HEK293 (cell line): Measurements from ENCODE around the gene TNFRSF1A.
A peak's percentile ranks its signal among the peaks of the same experiment; 100 is the strongest.

Source experiments
- CTCF ChIA-PET: fragments of 350-600 bp; formaldehyde crosslinking; extraction: SDS; loops from one replicate; lab custom pipeline; 2021; ENCODE audit warnings: antibody characterized with exemption; lab: Yijun Ruan, JAX
- POLR2A ChIA-PET: fragments of 300-600 bp; formaldehyde crosslinking; extraction: SDS; loops from one replicate; lab custom pipeline; 2020; ENCODE audit warnings: antibody characterized with exemption, inconsistent platforms; lab: Yijun Ruan, JAX
- H3K27ac ChIP-seq: fragments of 200-500 bp; sonication (Bioruptor generic); 2 replicates; pipeline ENCODE4 v1.5.1; 2014; ENCODE audit warnings: low read depth, low read length, control low read depth, inconsistent platforms; ENCODE audit errors: extremely low read depth
- H3K36me3 ChIP-seq, 2 experiments: fragments of 200-500 bp in 1 of 2; sonication (Bioruptor generic) in 1 of 2; 1 replicate in 1 of 2; 2 replicates in 1 of 2; pipeline ENCODE4 v1.5.1; 2014 to 2017; ENCODE audit warnings: inconsistent platforms in 2 of 2, low read length in 2 of 2; ENCODE audit not compliant: control insufficient read depth in 2 of 2, insufficient read depth in 1 of 2
- H3K4me1 ChIP-seq: fragments of 200-500 bp; sonication (Bioruptor generic); 2 replicates; pipeline ENCODE4 v1.5.1; 2014; ENCODE audit warnings: mild to moderate bottlenecking, low read length, inconsistent platforms; ENCODE audit not compliant: control insufficient read depth, insufficient read depth
- H3K4me3 ChIP-seq: 2 replicates; pipeline ENCODE4 v1.5.1; 2011; ENCODE audit warnings: low read depth, mild to moderate bottlenecking, control low read depth, low read length, moderate library complexity
- H3K9me3 ChIP-seq: fragments of 200-500 bp; sonication (Bioruptor generic); 2 replicates; pipeline ENCODE4 v1.5.1; 2014; ENCODE audit warnings: low read depth, low read length, inconsistent platforms; ENCODE audit not compliant: control insufficient read depth, insufficient read depth
- FEZF1 ChIP-seq: fragments of 450-650 bp; formaldehyde crosslinking; IDR thresholded peaks from 2 replicates; pipeline ENCODE4 v1.5.1; 2016; ENCODE audit warnings: missing biosample characterization, missing genetic modification characterization
- GLI2 ChIP-seq: fragments of 450-650 bp; formaldehyde crosslinking; IDR thresholded peaks from 2 replicates; pipeline ENCODE4; 2017; ENCODE audit warnings: missing biosample characterization, missing genetic modification characterization, low read depth, borderline replicate concordance
- GLI4 ChIP-seq: fragments of 450-650 bp; formaldehyde crosslinking; IDR thresholded peaks from 2 replicates; pipeline ENCODE4 v1.5.1; 2016; ENCODE audit warnings: missing biosample characterization, missing genetic modification characterization
- GLIS1 ChIP-seq: fragments of 450-650 bp; formaldehyde crosslinking; IDR thresholded peaks from 2 replicates; pipeline ENCODE4 v1.5.1; 2016; ENCODE audit warnings: missing biosample characterization, missing genetic modification characterization
- SCRT1 ChIP-seq: fragments of 450-650 bp; formaldehyde crosslinking; IDR thresholded peaks from 2 replicates; pipeline ENCODE4 v1.5.1; 2016; ENCODE audit warnings: missing biosample characterization, missing genetic modification characterization, borderline replicate concordance
- YY2 ChIP-seq: fragments of 450-650 bp; formaldehyde crosslinking; IDR thresholded peaks from 2 replicates; pipeline ENCODE4 v1.5.1; 2016; ENCODE audit warnings: missing biosample characterization, missing genetic modification characterization
- ZBTB8A ChIP-seq: fragments of 450-650 bp; formaldehyde crosslinking; IDR thresholded peaks from 2 replicates; pipeline ENCODE4 v1.5.1; 2016; ENCODE audit warnings: missing biosample characterization, missing genetic modification characterization
- ZFHX2 ChIP-seq: fragments of 450-650 bp; formaldehyde crosslinking; conservative IDR thresholded peaks from 2 replicates; pipeline ENCODE4 v1.5.1; 2016; ENCODE audit warnings: missing biosample characterization, missing genetic modification characterization
- ZIC2 ChIP-seq: fragments of 450-650 bp; formaldehyde crosslinking; IDR thresholded peaks from 2 replicates; pipeline ENCODE4 v1.5.1; 2016; ENCODE audit warnings: missing biosample characterization, missing genetic modification characterization
- ZNF138 ChIP-seq: fragments of 450-650 bp; formaldehyde crosslinking; IDR thresholded peaks from 2 replicates; pipeline ENCODE4 v1.5.1; 2016; ENCODE audit warnings: missing biosample characterization, missing genetic modification characterization, borderline replicate concordance
- ZNF16 ChIP-seq: fragments of 450-650 bp; formaldehyde crosslinking; IDR thresholded peaks from 2 replicates; pipeline ENCODE4 v1.5.1; 2016; ENCODE audit warnings: low read depth, missing biosample characterization, missing genetic modification characterization
- ZNF211 ChIP-seq: fragments of 450-650 bp; formaldehyde crosslinking; IDR thresholded peaks from 2 replicates; pipeline ENCODE4 v1.5.1; 2016; ENCODE audit warnings: low read depth, missing biosample characterization, missing genetic modification characterization
- ZNF292 ChIP-seq: fragments of 450-650 bp; formaldehyde crosslinking; IDR thresholded peaks from 2 replicates; pipeline ENCODE4 v1.5.1; 2016; ENCODE audit warnings: low read depth, missing biosample characterization, missing genetic modification characterization, borderline replicate concordance
- ZNF302 ChIP-seq: fragments of 450-650 bp; formaldehyde crosslinking; IDR thresholded peaks from 2 replicates; pipeline ENCODE4 v1.5.1; 2016; ENCODE audit warnings: missing biosample characterization, missing genetic modification characterization, low read depth
- ZNF354C ChIP-seq: fragments of 450-650 bp; formaldehyde crosslinking; IDR thresholded peaks from 2 replicates; pipeline ENCODE4 v1.5.1; 2016; ENCODE audit warnings: missing biosample characterization, missing genetic modification characterization, low read depth, borderline replicate concordance
- ZNF404 ChIP-seq: fragments of 450-650 bp; formaldehyde crosslinking; IDR thresholded peaks from 2 replicates; pipeline ENCODE4 v1.5.1; 2017; ENCODE audit warnings: missing biosample characterization, missing genetic modification characterization
- ZNF423 ChIP-seq: fragments of 450-650 bp; formaldehyde crosslinking; IDR thresholded peaks from 2 replicates; pipeline ENCODE4 v1.5.1; 2016; ENCODE audit warnings: missing biosample characterization, missing genetic modification characterization
- ZNF449 ChIP-seq: fragments of 450-650 bp; formaldehyde crosslinking; IDR thresholded peaks from 2 replicates; pipeline ENCODE4 v1.5.1; 2017; ENCODE audit warnings: missing biosample characterization, mild to moderate bottlenecking, missing genetic modification characterization, moderate library complexity
- ZNF473 ChIP-seq: fragments of 450-650 bp; formaldehyde crosslinking; IDR thresholded peaks from 2 replicates; pipeline ENCODE4 v1.5.1; 2017; ENCODE audit warnings: missing biosample characterization, missing genetic modification characterization
- ZNF518A ChIP-seq: fragments of 450-650 bp; formaldehyde crosslinking; conservative IDR thresholded peaks from 2 replicates; pipeline ENCODE4 v1.5.1; 2016; ENCODE audit warnings: low read depth, missing biosample characterization, missing genetic modification characterization
- ZNF560 ChIP-seq: fragments of 450-650 bp; formaldehyde crosslinking; IDR thresholded peaks from 2 replicates; pipeline ENCODE4 v1.5.1; 2017; ENCODE audit warnings: missing biosample characterization, missing genetic modification characterization, borderline replicate concordance
- ZNF621 ChIP-seq: fragments of 450-650 bp; formaldehyde crosslinking; IDR thresholded peaks from 2 replicates; pipeline ENCODE4 v1.5.1; 2017; ENCODE audit warnings: missing biosample characterization, missing genetic modification characterization
- ZNF76 ChIP-seq: fragments of 450-650 bp; formaldehyde crosslinking; IDR thresholded peaks from 2 replicates; pipeline ENCODE4; 2016; ENCODE audit warnings: low read depth, missing biosample characterization, missing genetic modification characterization, borderline replicate concordance
- ZSCAN23 ChIP-seq: fragments of 450-650 bp; formaldehyde crosslinking; IDR thresholded peaks from 2 replicates; pipeline ENCODE4 v1.5.1; 2016; ENCODE audit warnings: missing biosample characterization, missing genetic modification characterization

The TNFRSF1A gene

GRCh38 chr12:6354495-6355393 is 12.9 kb upstream of the TNFRSF1A start (continued):
- TF ChIP-seq ZNF16 (peak; percentile 58; the same call in 1 of the 2 replicates), ZSCAN23 (tag by site-specific recombination) (no peak), ZNF560 (tag by site-specific recombination) (no peak), FEZF1 (tag by site-specific recombination) (no peak), ZFHX2 (tag by site-specific recombination) (peak; percentile 36), ZNF449 (tag by site-specific recombination) (no peak)

GRCh38 chr12:6352193-6353173 is 10.6 kb upstream of the TNFRSF1A start:
- Histone ChIP-seq H3K36me3 (no peaks in the 10 kb centered on the region), H3K4me3 (no peak overlapping the region), H3K27ac (no peak overlapping the region), H3K4me1 (no peaks in the 10 kb centered on the region), H3K9me3 (no peaks in the 10 kb centered on the region)
- peak; percentile 86 for TF ChIP-seq ZIC2 (tag by site-specific recombination)
- no peak for TF ChIP-seq ZNF211 (tag by site-specific recombination)
- TF ChIP-seq YY2 (tag by site-specific recombination), result no peak
- TF ChIP-seq ZNF518A, result no peak
- ChIA-PET POLR2A (interaction anchor here (0.9 kb wide), 1 partner anchor 13 kb away, joined by 3 read pairs; no protein-coding TSS in a partner anchor), CTCF (interaction anchor here (0.6 to 0.7 kb wide), 4 partner anchors 9 to 345 kb away, joined by 3 to 11 read pairs (median 3); no protein-coding TSS in a partner anchor)

GRCh38 chr12:6351622-6352021 is 9.7 kb upstream of the TNFRSF1A start:
- H3K27ac ChIP-seq, result no peak overlapping the region
- no peaks in the 10 kb centered on the region for H3K9me3 ChIP-seq
- CTCF ChIA-PET, result interaction anchor here (0.7 kb wide), 1 partner anchor 10 kb away, joined by 3 read pairs; no protein-coding TSS in a partner anchor
- H3K36me3 ChIP-seq, result no peaks in the 10 kb centered on the region
- no peak overlapping the region for H3K4me3 ChIP-seq
- POLR2A ChIA-PET, result no interaction called here
- H3K4me1 ChIP-seq, result no peaks in the 10 kb centered on the region
- no peak for TF ChIP-seq ZNF302 (tag by site-specific recombination)
- no peak for TF ChIP-seq SCRT1 (tag by site-specific recombination)
- no peak for TF ChIP-seq ZNF292 (tag by site-specific recombination)
- TF ChIP-seq ZNF138 (tag by site-specific recombination), result no peak
- TF ChIP-seq ZNF621, result no peak
- TF ChIP-seq GLI4 (tag by site-specific recombination), result no peak
- no peak for TF ChIP-seq ZNF404 (tag by site-specific recombination)
- TF ChIP-seq ZNF473, result no peak
- TF ChIP-seq ZNF354C, result no peak
- no peak for TF ChIP-seq GLI2
- no peak for TF ChIP-seq ZNF76 (tag by site-specific recombination)
- no peak for TF ChIP-seq ZBTB8A (tag by site-specific recombination)
- TF ChIP-seq FEZF1 (tag by site-specific recombination), result no peak
- TF ChIP-seq GLIS1 (tag by site-specific recombination), result no peak
- TF ChIP-seq ZNF423 (tag by site-specific recombination), result no peak
